HG03558 (cell line): ENCODE results near the gene CDH23.
"Not testable (repeated sequence)": the region's sequence is repeated elsewhere in the genome, so short reads cannot be mapped to it uniquely, and the experiment has no call there.

ENCODE experiments used
- ATAC-seq: cut with Tn5 transposase; IDR thresholded peaks from one replicate; pipeline ENCODE4 v1.9.1; 2021; ENCODE audit warnings: moderate number of reproducible peaks; ENCODE audit not compliant: unreplicated experiment; ENCODE audit errors: extremely low read depth

CDH23 gene

GRCh38 chr10:71844695-71845094 lies 448.0 kb downstream of the CDH23 start:
- no peak for ATAC-seq

GRCh38 chr10:71845410-71846405 lies 449.0 kb downstream of the CDH23 start:
- ATAC-seq: no peak

GRCh38 chr10:71846816-71847215 lies 450.1 kb downstream of the CDH23 start:
- no peak for ATAC-seq

- ATAC-seq: no peak
These were observed 450.7 kb downstream of the CDH23 start for GRCh38 chr10:71847418-71847817.

- ATAC-seq: no peak
These were observed 451.9 kb downstream of the CDH23 start for GRCh38 chr10:71848325-71849275.

GRCh38 chr10:71849461-71849908 lies 452.8 kb downstream of the CDH23 start:
- ATAC-seq: no peak

- ATAC-seq: no peak
These were observed 453.5 kb downstream of the CDH23 start for GRCh38 chr10:71850021-71850742.

- ATAC-seq: peak; percentile 83
These were observed 454.2 kb downstream of the CDH23 start, which contains the start of gene PSAP for GRCh38 chr10:71850743-71851464. TSS of gene PSAP (minus strand) at chr10:71851251. CDS start at chr10:71851221, 30 bp downstream.

- ATAC-seq: not testable (repeated sequence)
These were observed 454.9 kb downstream of the CDH23 start for GRCh38 chr10:71851465-71852095.

- ATAC-seq: no peak
These were observed 455.7 kb downstream of the CDH23 start for GRCh38 chr10:71852355-71852937.

- ATAC-seq: no peak
These were observed 457.3 kb downstream of the CDH23 start for GRCh38 chr10:71854031-71854430.

GRCh38 chr10:71856619-71857018 lies 459.9 kb downstream of the CDH23 start:
- ATAC-seq: no peak

- no peak for ATAC-seq
These were observed 461.5 kb downstream of the CDH23 start for GRCh38 chr10:71857934-71858890.

- ATAC-seq: no peak
These were observed 463.7 kb downstream of the CDH23 start for GRCh38 chr10:71860243-71861029.

GRCh38 chr10:71863203-71863602 lies 466.5 kb downstream of the CDH23 start:
- no peak for ATAC-seq

GRCh38 chr10:71864911-71865361 lies 468.2 kb downstream of the CDH23 start:
- no peak for ATAC-seq
